ENCODE measurements around the gene HMGCS1. TPM values are rescaled to one million over a fixed set of nuclear protein-coding genes. Genes with fewer than 3 reads are reported as not detected.

The HMGCS1 gene
- total RNA-seq, 1 experiment from 2014 or later: 52.8 TPM

DNA sequence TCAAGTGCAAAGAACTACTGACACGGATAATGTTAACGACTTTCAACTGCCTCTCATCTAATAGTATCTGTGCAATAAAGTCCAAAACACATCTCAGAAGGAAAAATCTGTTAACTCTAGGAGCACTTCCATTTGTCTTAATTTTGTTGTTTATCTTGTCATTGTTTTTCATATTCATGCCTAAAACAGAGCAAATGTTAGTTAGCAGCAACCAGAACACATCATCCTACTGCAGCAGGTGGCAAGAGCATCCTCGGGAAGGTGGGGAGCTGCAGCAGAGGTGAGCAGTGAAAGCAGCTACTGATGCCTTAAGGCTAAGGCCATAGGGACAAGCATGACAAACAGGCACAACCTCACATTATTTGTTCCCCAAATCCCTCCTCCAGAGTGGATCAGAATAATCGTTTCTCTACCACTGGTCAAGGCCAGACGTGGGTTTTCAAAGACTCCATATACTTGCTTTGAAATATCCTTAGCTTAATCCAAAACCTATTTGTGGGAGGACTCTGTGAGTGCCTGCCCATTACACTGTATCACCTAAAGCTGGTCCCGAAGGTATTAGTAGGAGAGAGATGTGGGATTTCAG is 1.0 kb downstream of the HMGCS1 start:
- RAD21 ChIA-PET (ENCODE audit: low non-redundant PET in 1 of 2, low total read pairs in 2 of 2, uncharacterized antibody in 2 of 2, unreplicated experiment in 2 of 2): no interaction called here
- H3K9ac ChIP-seq (ENCODE audit: low read length): peak overlapping the region; percentile 91
- TSS peak; percentile 46 for BruUV-seq (replicated peaks)
- peak overlapping the region; percentile 88 to 91 for H3K4me3 ChIP-seq (replicated peaks in 1 of 2; ENCODE audit: low read depth in 1 of 2, low read length in 2 of 2)
- H4K20me1 ChIP-seq (ENCODE audit: insufficient read depth): no peaks in the 10 kb centered on the region
- peaks cover 58% of the 10 kb centered on the region for H3K79me2 ChIP-seq (ENCODE audit: insufficient read depth, low read length)
- ATAC-seq (no peak), DNase-seq (ENCODE audit: low read depth, low spot score) (no peak)
- no peaks in the 10 kb centered on the region for H3K9me3 ChIP-seq (ENCODE audit: control insufficient read depth in 1 of 2, insufficient read depth in 1 of 2, low read depth in 1 of 2, low read length in 2 of 2)
- intact Hi-C loops (cut with micrococcal nuclease): loop anchor here (10.0 kb wide), 1 partner anchor 187 kb away; the partner anchor contains the start of gene ZNF131
- no peak overlapping the region for H2AFZ ChIP-seq (ENCODE audit: low read depth, low read length, poor library complexity, severe bottlenecking)
- H3K4me1 ChIP-seq (ENCODE audit: control insufficient read depth in 1 of 2, insufficient read depth in 2 of 2, low read length in 2 of 2): peaks cover 11 to 32% of the 10 kb centered on the region in 2 experiments; a peak in 3 of 4 replicates
- peak overlapping the region; percentile 71 for H3K27ac ChIP-seq (ENCODE audit: low read depth, low read length)
- CTCF ChIA-PET: no interaction called here
- POLR2A ChIA-PET: interaction anchor here (1.7 to 1.9 kb wide), 2 partner anchors 8 to 20 kb away, joined by 5 read pairs; no protein-coding TSS in a partner anchor
- H3K27me3 ChIP-seq (ENCODE audit: insufficient read depth, low read length): no peaks in the 10 kb centered on the region
- no peaks in the 10 kb centered on the region for H3K36me3 ChIP-seq (ENCODE audit: control insufficient read depth in 1 of 2, insufficient read depth in 2 of 2, low read length in 2 of 2)
- no peak for TF ChIP-seq YY1 (IDR thresholded peaks at IDR 0.05; ENCODE audit: extremely low read depth, insufficient replicate concordance, low read depth, low read length)
- TF ChIP-seq, protein P1, sequence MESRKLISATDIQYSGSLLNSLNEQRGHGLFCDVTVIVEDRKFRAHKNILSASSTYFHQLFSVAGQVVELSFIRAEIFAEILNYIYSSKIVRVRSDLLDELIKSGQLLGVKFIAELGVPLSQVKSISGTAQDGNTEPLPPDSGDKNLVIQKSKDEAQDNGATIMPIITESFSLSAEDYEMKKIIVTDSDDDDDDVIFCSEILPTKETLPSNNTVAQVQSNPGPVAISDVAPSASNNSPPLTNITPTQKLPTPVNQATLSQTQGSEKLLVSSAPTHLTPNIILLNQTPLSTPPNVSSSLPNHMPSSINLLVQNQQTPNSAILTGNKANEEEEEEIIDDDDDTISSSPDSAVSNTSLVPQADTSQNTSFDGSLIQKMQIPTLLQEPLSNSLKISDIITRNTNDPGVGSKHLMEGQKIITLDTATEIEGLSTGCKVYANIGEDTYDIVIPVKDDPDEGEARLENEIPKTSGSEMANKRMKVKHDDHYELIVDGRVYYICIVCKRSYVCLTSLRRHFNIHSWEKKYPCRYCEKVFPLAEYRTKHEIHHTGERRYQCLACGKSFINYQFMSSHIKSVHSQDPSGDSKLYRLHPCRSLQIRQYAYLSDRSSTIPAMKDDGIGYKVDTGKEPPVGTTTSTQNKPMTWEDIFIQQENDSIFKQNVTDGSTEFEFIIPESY (IDR thresholded peaks at IDR 0.05; ENCODE audit: extremely low read depth, insufficient replicate concordance, low read length): no peak
- TF ChIP-seq, protein P2, sequence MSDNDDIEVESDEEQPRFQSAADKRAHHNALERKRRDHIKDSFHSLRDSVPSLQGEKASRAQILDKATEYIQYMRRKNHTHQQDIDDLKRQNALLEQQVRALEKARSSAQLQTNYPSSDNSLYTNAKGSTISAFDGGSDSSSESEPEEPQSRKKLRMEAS (IDR thresholded peaks at IDR 0.05): no peak
- no peak for TF ChIP-seq POLR2AphosphoS5 (IDR thresholded peaks at IDR 0.05; ENCODE audit: low read depth, low read length)
- no peak for TF ChIP-seq EGR1 (IDR thresholded peaks at IDR 0.05; ENCODE audit: low read depth)
- no peak for TF ChIP-seq POLR2A (IDR thresholded peaks at IDR 0.05; ENCODE audit: borderline replicate concordance, extremely low read depth, insufficient read depth, insufficient read length)
- no peak for TF ChIP-seq TCF7L2 (IDR thresholded peaks at IDR 0.05; ENCODE audit: borderline replicate concordance, extremely low read depth, insufficient read depth, insufficient read length)
- TF ChIP-seq ZFX (IDR thresholded peaks at IDR 0.05): no peak
- H3K9me2 ChIP-seq (ENCODE audit: insufficient read depth): no peaks in the 10 kb centered on the region
- peak overlapping the region; percentile 89 for H3K4me2 ChIP-seq (ENCODE audit: low read length)

Data from HCT116 (cell line).